OCI-LY1 (cell line): ENCODE measurements around the gene TIMM13.

ENCODE experiments used
- EZH2 ChIP-seq: fragments of 200-600 bp; sonication (generic), shearing (Covaris generic); IDR thresholded peaks from 2 replicates; pipeline ENCODE4 v1.8.0; 2017; ENCODE audit warnings: borderline replicate concordance, mixed run types, mild to moderate bottlenecking, antibody characterized with exemption, low read length, moderate library complexity, mixed read lengths
- TF ChIP-seq, protein P1 (sequence below): fragments of 200-600 bp; sonication (generic), shearing (Covaris generic); IDR thresholded peaks from 2 replicates; pipeline ENCODE4 v1.5.1; 2017; ENCODE audit warnings: mild to moderate bottlenecking, antibody characterized with exemption, low read length, moderate library complexity, mixed read lengths

DNA sequence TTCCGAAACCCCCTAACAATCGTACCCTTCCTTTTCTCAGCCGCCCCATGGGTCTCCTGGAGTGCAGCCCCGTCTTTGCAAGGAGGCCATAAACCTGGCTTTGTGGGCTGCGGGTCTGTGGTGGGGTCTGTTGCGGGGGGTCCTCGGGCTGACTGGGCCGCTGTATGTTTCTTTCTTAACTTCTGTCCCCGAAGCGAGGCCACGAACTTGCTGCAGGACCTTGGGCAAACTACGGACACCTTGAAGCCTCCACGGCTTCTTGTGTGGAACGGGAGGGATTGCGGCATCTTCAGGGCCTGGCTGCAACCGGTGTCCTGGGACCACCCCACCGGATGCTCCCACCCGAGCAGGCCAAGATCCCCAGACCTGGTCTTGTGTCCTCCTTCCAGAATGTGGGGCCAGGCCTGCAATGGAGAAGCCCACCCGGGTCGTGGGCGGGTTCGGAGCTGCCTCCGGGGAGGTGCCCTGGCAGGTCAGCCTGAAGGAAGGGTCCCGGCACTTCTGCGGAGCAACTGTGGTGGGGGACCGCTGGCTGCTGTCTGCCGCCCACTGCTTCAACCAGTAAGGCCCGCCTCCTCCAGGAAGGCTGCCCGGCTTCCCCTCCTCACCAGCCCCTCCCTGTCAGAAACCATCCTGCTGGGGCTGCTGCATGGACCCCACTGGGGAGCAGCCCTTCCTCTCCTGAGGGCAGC is 12.0 kb downstream of the TIMM13 start:
- TF ChIP-seq, protein P1, sequence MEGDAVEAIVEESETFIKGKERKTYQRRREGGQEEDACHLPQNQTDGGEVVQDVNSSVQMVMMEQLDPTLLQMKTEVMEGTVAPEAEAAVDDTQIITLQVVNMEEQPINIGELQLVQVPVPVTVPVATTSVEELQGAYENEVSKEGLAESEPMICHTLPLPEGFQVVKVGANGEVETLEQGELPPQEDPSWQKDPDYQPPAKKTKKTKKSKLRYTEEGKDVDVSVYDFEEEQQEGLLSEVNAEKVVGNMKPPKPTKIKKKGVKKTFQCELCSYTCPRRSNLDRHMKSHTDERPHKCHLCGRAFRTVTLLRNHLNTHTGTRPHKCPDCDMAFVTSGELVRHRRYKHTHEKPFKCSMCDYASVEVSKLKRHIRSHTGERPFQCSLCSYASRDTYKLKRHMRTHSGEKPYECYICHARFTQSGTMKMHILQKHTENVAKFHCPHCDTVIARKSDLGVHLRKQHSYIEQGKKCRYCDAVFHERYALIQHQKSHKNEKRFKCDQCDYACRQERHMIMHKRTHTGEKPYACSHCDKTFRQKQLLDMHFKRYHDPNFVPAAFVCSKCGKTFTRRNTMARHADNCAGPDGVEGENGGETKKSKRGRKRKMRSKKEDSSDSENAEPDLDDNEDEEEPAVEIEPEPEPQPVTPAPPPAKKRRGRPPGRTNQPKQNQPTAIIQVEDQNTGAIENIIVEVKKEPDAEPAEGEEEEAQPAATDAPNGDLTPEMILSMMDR = no peak
- TF ChIP-seq EZH2 = no peak
